HL-60 (cell line): ENCODE data around the gene GPR107.

ENCODE experiments used
- CTCF ChIP-seq: IDR thresholded peaks from one replicate; pipeline ENCODE4 v1.5.1; 2011; ENCODE audit warnings: low read length, control low read depth, inconsistent platforms; ENCODE audit not compliant: insufficient read depth
- REST ChIP-seq: IDR thresholded peaks from 2 replicates; pipeline ENCODE4 v1.6.1; 2012; ENCODE audit warnings: low read depth; ENCODE audit not compliant: insufficient replicate concordance

- no peak for TF ChIP-seq CTCF
- no peak for TF ChIP-seq REST
These were observed 97.2 kb downstream of the GPR107 start for GRCh38 chr9:130150779-130151382.
